D721Med (cell line): ENCODE data around the gene GALE.
"Not testable (repeated sequence)": the region's sequence is repeated elsewhere in the genome, so short reads cannot be mapped to it uniquely, and the experiment has no call there.

Source experiments
- DNase-seq: peaks from one replicate; pipeline ENCODE4 v3.0.0; 2011; ENCODE audit warnings: low spot score; ENCODE audit not compliant: insufficient read length
- FAIRE-seq: peaks from 2 replicates; lab custom pipeline; 2011; peaks lifted over from hg19 to GRCh38; lab: Jason Lieb, UNC
- CTCF ChIP-seq: IDR thresholded peaks from 2 replicates; pipeline ENCODE4 v1.5.1; 2012; ENCODE audit warnings: mild to moderate bottlenecking, control low read depth; ENCODE audit not compliant: insufficient read depth; ENCODE audit errors: missing control alignments

The GALE gene

GRCh38 chr1:23836037-23836436 is 35.5 kb upstream of the GALE start:
- TF ChIP-seq CTCF: no peak
- DNase-seq (no peak), FAIRE-seq (no peak)

GRCh38 chr1:23834156-23834555 is 33.6 kb upstream of the GALE start:
- not testable (repeated sequence) for DNase-seq, FAIRE-seq

- DNase-seq: no peak
- TF ChIP-seq CTCF: no peak
- no peak for FAIRE-seq
Measured at GRCh38 chr1:23827717-23828116, 27.2 kb upstream of the GALE start.

GRCh38 chr1:23826590-23826989 is 26.0 kb upstream of the GALE start:
- DNase-seq, FAIRE-seq: not testable (repeated sequence)

- no peak for DNase-seq
- TF ChIP-seq CTCF: no peak
- FAIRE-seq: no peak
Measured at GRCh38 chr1:23825762-23826522, 25.4 kb upstream of the GALE start.

- no peak for TF ChIP-seq CTCF
- no peak for FAIRE-seq
- DNase-seq: peak; percentile 68
Measured at GRCh38 chr1:23825076-23825761, 24.7 kb upstream of the GALE start, which contains the start of gene HMGCL. HMGCL (minus strand) TSS chr1:23825429; CDS start chr1:23825415, 14 bp downstream.

- FAIRE-seq (no peak), DNase-seq (no peak)
- no peak for TF ChIP-seq CTCF
Measured at GRCh38 chr1:23824711-23825075, 24.1 kb upstream of the GALE start.

- no peak for DNase-seq
- no peak for FAIRE-seq
- TF ChIP-seq CTCF: no peak
Measured at GRCh38 chr1:23823767-23824166, 23.2 kb upstream of the GALE start.
